ENCODE results near the gene FAM98C.

The FAM98C gene

GRCh38 chr19:38373907-38374331 lies 29.0 kb upstream of the FAM98C start:
- TF ChIP-seq CTCF (IDR thresholded peaks at IDR 0.05) (no peak), ZFX (IDR thresholded peaks at IDR 0.05; ENCODE audit: borderline replicate concordance) (no peak)
- peak overlapping the region; percentile 74 for H3K27ac ChIP-seq

DNA sequence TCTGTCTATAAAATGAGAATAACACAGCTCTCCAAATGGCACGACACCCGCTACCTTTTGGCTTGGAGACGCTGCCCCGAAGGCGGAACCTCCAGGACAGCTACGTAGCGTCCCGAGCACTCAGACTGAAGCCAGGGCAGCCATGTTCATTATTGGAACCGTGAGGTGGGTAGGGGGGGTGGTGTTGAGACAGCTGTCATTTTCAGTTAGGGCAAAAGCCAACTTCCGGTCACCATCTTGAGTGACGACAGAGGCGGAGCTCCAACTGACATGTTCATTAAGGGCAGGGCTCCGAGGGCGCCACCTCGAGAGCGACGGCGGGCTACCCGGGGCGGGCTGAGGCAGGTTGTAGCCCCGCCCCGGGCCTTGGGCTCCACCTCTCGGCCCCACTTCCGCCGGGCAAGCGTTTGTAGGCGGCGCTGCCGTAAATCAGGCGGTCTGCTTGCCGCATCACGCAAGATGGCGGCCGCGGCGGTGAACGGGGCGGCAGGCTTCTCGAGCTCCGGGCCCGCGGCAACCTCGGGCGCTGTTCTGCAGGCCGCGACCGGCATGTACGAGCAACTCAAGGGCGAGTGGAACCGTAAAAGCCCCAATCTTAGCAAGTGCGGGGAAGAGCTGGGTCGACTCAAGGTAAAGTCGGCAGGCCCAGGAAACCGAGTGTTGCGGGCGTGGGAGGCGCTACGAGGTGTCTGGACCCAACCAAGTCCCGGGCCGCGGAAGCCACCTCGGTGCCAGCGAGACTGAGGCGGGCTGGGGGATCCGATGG lies 28.4 kb upstream of the FAM98C start, which contains the start of gene PSMD8:
Gene PSMD8, plus strand, starts transcription at position 240 of the 766 bp plus-strand sequence. Its CDS starts 31 bp downstream, at position 271.
- peak within 1 kb of the TSS; percentile 74 for H3K27ac ChIP-seq
- TF ChIP-seq ZFX (IDR thresholded peaks at IDR 0.05; ENCODE audit: borderline replicate concordance) (no peak), CTCF (IDR thresholded peaks at IDR 0.05) (peak; percentile 50)

DNA sequence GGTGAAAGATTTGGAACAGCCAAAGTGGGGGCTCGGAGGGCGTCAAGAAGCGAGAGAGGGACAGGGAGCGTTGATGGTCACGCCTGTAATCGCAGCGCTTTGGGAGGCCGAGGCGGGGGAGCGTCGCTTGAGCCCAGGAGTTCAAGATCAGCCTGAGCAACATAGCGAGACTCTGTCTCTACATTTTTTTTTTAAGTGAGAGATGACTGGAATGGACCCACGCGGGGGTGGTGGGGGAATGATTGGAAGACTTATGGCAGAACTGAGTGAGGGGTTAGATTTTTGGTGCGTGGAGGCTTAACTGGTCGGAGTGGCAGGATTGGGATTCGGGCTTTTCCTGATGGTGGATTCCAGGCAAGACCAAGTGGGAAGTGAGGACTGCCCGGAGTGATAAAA lies 27.8 kb upstream of the FAM98C start:
- TF ChIP-seq CTCF (IDR thresholded peaks at IDR 0.05) (no peak), ZFX (IDR thresholded peaks at IDR 0.05; ENCODE audit: borderline replicate concordance) (no peak)
- peak overlapping the region; percentile 74 for H3K27ac ChIP-seq

- TF ChIP-seq ZFX (IDR thresholded peaks at IDR 0.05; ENCODE audit: borderline replicate concordance), result no peak
- no peak for TF ChIP-seq CTCF (IDR thresholded peaks at IDR 0.05)
- peak overlapping the region; percentile 74 for H3K27ac ChIP-seq
These were observed 27.1 kb upstream of the FAM98C start for GRCh38 chr19:38375748-38376147.

DNA sequence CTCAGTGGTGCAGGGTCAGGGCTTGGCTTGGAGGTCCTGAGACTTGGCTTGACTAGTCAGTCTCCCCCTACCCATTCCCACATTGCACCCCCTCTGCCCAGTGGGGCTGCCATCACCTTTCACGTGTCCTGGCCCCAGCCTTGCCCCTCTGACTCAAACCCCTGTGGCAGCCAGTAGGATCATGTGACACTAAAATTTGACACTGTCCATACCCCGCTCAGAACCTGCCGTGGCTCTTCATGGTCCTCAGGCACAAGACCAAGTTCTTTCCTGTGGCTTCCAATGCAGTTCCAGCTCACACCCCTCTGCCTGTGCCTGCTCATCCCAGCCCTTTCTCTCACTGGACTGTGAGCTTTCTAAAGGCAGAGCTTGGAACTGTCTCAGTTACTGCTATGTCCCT lies 26.3 kb upstream of the FAM98C start:
- TF ChIP-seq ZFX (IDR thresholded peaks at IDR 0.05; ENCODE audit: borderline replicate concordance) (no peak), CTCF (IDR thresholded peaks at IDR 0.05) (no peak)
- peak overlapping the region; percentile 74; the same call in 1 of the 2 replicates for H3K27ac ChIP-seq

GRCh38 chr19:38377052-38377451 lies 25.8 kb upstream of the FAM98C start:
- peak overlapping the region; percentile 20; the same call in 1 of the 2 replicates for H3K27ac ChIP-seq
- TF ChIP-seq CTCF (IDR thresholded peaks at IDR 0.05) (no peak), ZFX (IDR thresholded peaks at IDR 0.05; ENCODE audit: borderline replicate concordance) (no peak)

DNA sequence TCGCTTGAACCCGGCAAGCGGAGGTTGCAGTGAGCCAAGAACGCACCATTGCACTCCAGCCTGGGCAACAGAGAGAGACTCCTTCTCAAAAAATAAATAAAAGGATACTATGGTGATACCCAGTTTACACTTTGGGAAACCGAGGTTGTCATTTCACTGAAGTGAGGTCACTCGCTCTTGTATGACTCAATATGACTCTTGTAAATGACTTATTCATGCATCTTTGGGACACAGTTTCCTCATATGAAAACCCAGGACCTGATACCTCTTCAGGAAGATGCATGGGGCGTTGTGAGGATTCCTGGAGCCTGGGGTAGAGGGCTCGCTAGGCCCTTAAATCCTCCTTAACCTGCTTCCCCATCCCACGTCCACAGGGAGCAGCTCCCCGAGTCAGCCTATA lies 24.0 kb upstream of the FAM98C start:
- peak overlapping the region; percentile 18 for H3K27ac ChIP-seq
- no peak for TF ChIP-seq ZFX (IDR thresholded peaks at IDR 0.05; ENCODE audit: borderline replicate concordance)
- TF ChIP-seq CTCF (IDR thresholded peaks at IDR 0.05), result no peak

Measured in 22Rv1 (cell line).